GM12891 (cell line): ENCODE data around the gene TPD52L2.

ENCODE experiments used
- PAX5 ChIP-seq: IDR thresholded peaks from 2 replicates; pipeline ENCODE4 v1.6.1; 2011; ENCODE audit warnings: low read length, moderate library complexity, mild to moderate bottlenecking; ENCODE audit not compliant: insufficient read depth, severe bottlenecking
- POLR2A ChIP-seq: IDR thresholded peaks from 2 replicates; pipeline ENCODE4 v1.6.1; 2011; ENCODE audit warnings: low read depth, low read length, control low read depth
- POLR2AphosphoS5 ChIP-seq: IDR thresholded peaks from 2 replicates; pipeline ENCODE4 v1.6.1; 2011; ENCODE audit warnings: low read depth, low read length, control low read depth

- TF ChIP-seq POLR2AphosphoS5, result no peak
- TF ChIP-seq POLR2A, result no peak
- no peak for TF ChIP-seq PAX5
Measured at GRCh38 chr20:63854069-63854765, 10.9 kb upstream of the TPD52L2 start.
